ENCODE measurements around the gene RASSF3.
"Not testable (repeated sequence)": the region's sequence is repeated elsewhere in the genome, so short reads cannot be mapped to it uniquely, and the experiment has no call there.

RASSF3 gene

GRCh38 chr12:64598831-64599230 is 11.5 kb upstream of the RASSF3 start:
- DNase-seq (ENCODE audit: low read depth), result no peak

- no peak for DNase-seq (ENCODE audit: low read depth)
Observed at GRCh38 chr12:64600164-64600561, 10.1 kb upstream of the RASSF3 start.

GRCh38 chr12:64603183-64603841 is 7.0 kb upstream of the RASSF3 start:
- DNase-seq (ENCODE audit: low read depth), result no peak

- no peak for DNase-seq (ENCODE audit: low read depth)
Observed at GRCh38 chr12:64608901-64609535, 1.3 kb upstream of the RASSF3 start.

- DNase-seq (ENCODE audit: low read depth), result no peak
Observed at GRCh38 chr12:64609536-64610078, 688 bp upstream of the RASSF3 start.

GRCh38 chr12:64610660-64611340 is 505 bp downstream of the RASSF3 start:
- peak; percentile 39 for DNase-seq (ENCODE audit: low read depth)

GRCh38 chr12:64611341-64612284 is 1.3 kb downstream of the RASSF3 start:
- DNase-seq (ENCODE audit: low read depth), result no peak

- DNase-seq (ENCODE audit: low read depth), result no peak
Observed at GRCh38 chr12:64612843-64613242, 2.5 kb downstream of the RASSF3 start.

GRCh38 chr12:64613775-64614398 is 3.6 kb downstream of the RASSF3 start:
- not testable (repeated sequence) for DNase-seq (ENCODE audit: low read depth)

GRCh38 chr12:64616201-64616600 is 5.9 kb downstream of the RASSF3 start:
- no peak for DNase-seq (ENCODE audit: low read depth)

- no peak for DNase-seq (ENCODE audit: low read depth)
Observed at GRCh38 chr12:64618953-64619590, 8.8 kb downstream of the RASSF3 start.

GRCh38 chr12:64621257-64621942 is 11.1 kb downstream of the RASSF3 start:
- no peak for DNase-seq (ENCODE audit: low read depth)

GRCh38 chr12:64624035-64624434 is 13.7 kb downstream of the RASSF3 start:
- DNase-seq (ENCODE audit: low read depth), result no peak

- DNase-seq (ENCODE audit: low read depth), result no peak
Observed at GRCh38 chr12:64625243-64626077, 15.2 kb downstream of the RASSF3 start.

GRCh38 chr12:64626588-64626987 is 16.3 kb downstream of the RASSF3 start:
- not testable (repeated sequence) for DNase-seq (ENCODE audit: low read depth)

GRCh38 chr12:64627771-64628170 is 17.5 kb downstream of the RASSF3 start:
- DNase-seq (ENCODE audit: low read depth), result no peak

GRCh38 chr12:64631197-64631596 is 20.9 kb downstream of the RASSF3 start:
- no peak for DNase-seq (ENCODE audit: low read depth)

GRCh38 chr12:64633011-64633939 is 23.0 kb downstream of the RASSF3 start:
- DNase-seq (ENCODE audit: low read depth), result no peak

Measured in stimulated activated CD8-positive, alpha-beta memory T cell treated with anti-CD3 and anti-CD28 coated beads, Interleukin-7, amount 100 ng/mL, for 24 hours (primary cell).